GM19035 (cell line): ENCODE results near the gene KCNQ1OT1.

Source experiments
- ATAC-seq: cut with Tn5 transposase; IDR thresholded peaks from one replicate; pipeline ENCODE4 v1.9.1; 2021; ENCODE audit not compliant: unreplicated experiment

Gene KCNQ1OT1

GRCh38 chr11:2699531-2700414, at the start of gene KCNQ1OT1:
Gene KCNQ1OT1, minus strand, starts transcription at chr11:2699994.
- peak; percentile 83 for ATAC-seq

GRCh38 chr11:2748814-2749554, 49.2 kb upstream of the KCNQ1OT1 start:
- ATAC-seq: no peak

GRCh38 chr11:2748061-2748813, 48.4 kb upstream of the KCNQ1OT1 start:
- no peak for ATAC-seq

GRCh38 chr11:2747248-2748027, 47.6 kb upstream of the KCNQ1OT1 start:
- ATAC-seq: no peak

- no peak for ATAC-seq
Observed at GRCh38 chr11:2746401-2747247, 46.8 kb upstream of the KCNQ1OT1 start.

GRCh38 chr11:2745511-2745910, 45.7 kb upstream of the KCNQ1OT1 start:
- ATAC-seq: no peak

GRCh38 chr11:2744166-2744565, 44.4 kb upstream of the KCNQ1OT1 start:
- ATAC-seq: no peak

- no peak for ATAC-seq
Observed at GRCh38 chr11:2743427-2744110, 43.8 kb upstream of the KCNQ1OT1 start.

- ATAC-seq: no peak
Observed at GRCh38 chr11:2742611-2743426, 43.0 kb upstream of the KCNQ1OT1 start.

GRCh38 chr11:2742201-2742600, 42.4 kb upstream of the KCNQ1OT1 start:
- ATAC-seq: no peak

- ATAC-seq: no peak
Observed at GRCh38 chr11:2741377-2742131, 41.8 kb upstream of the KCNQ1OT1 start.

- no peak for ATAC-seq
Observed at GRCh38 chr11:2741006-2741376, 41.2 kb upstream of the KCNQ1OT1 start.

GRCh38 chr11:2740275-2740940, 40.6 kb upstream of the KCNQ1OT1 start:
- ATAC-seq: no peak

GRCh38 chr11:2739531-2740274, 39.9 kb upstream of the KCNQ1OT1 start:
- ATAC-seq: no peak

GRCh38 chr11:2738551-2739431, 39.0 kb upstream of the KCNQ1OT1 start:
- no peak for ATAC-seq
